ENCODE data around the gene PTBP3. TPM values are rescaled to one million over a fixed set of nuclear protein-coding genes. Genes with fewer than 3 reads are reported as not detected.
"Not testable (repeated sequence)": the region's sequence is repeated elsewhere in the genome, so short reads cannot be mapped to it uniquely, and the experiment has no call there.

The PTBP3 gene
- total RNA-seq, 1 donor from 2014 or later: 136 TPM

GRCh38 chr9:112322701-112323377, 10.6 kb downstream of the PTBP3 start:
- DNase-seq (ENCODE audit: low spot score): no peak

- no peak for DNase-seq (ENCODE audit: low spot score)
These were observed 17.0 kb downstream of the PTBP3 start for GRCh38 chr9:112316258-112316943.

- DNase-seq (ENCODE audit: low spot score): no peak
These were observed 17.8 kb downstream of the PTBP3 start for GRCh38 chr9:112315331-112316257.

- DNase-seq (ENCODE audit: low spot score): no peak
These were observed 21.3 kb downstream of the PTBP3 start for GRCh38 chr9:112312139-112312538.

GRCh38 chr9:112311497-112311896, 21.9 kb downstream of the PTBP3 start:
- DNase-seq (ENCODE audit: low spot score): no peak

- no peak for DNase-seq (ENCODE audit: low spot score)
These were observed 22.6 kb downstream of the PTBP3 start for GRCh38 chr9:112310826-112311225.

GRCh38 chr9:112308588-112308987, 24.8 kb downstream of the PTBP3 start:
- no peak for DNase-seq (ENCODE audit: low spot score)

GRCh38 chr9:112301420-112301819, 32.0 kb downstream of the PTBP3 start:
- no peak for DNase-seq (ENCODE audit: low spot score)

GRCh38 chr9:112299514-112299913, 33.9 kb downstream of the PTBP3 start:
- DNase-seq (ENCODE audit: low spot score): no peak

- no peak for DNase-seq (ENCODE audit: low spot score)
These were observed 36.5 kb downstream of the PTBP3 start for GRCh38 chr9:112296929-112297328.

GRCh38 chr9:112295174-112295573, 38.2 kb downstream of the PTBP3 start:
- no peak for DNase-seq (ENCODE audit: low spot score)

GRCh38 chr9:112288029-112288428, 45.4 kb downstream of the PTBP3 start:
- no peak for DNase-seq (ENCODE audit: low spot score)

- DNase-seq (ENCODE audit: low spot score): no peak
These were observed 46.5 kb downstream of the PTBP3 start for GRCh38 chr9:112286926-112287325.

GRCh38 chr9:112285056-112285455, 48.4 kb downstream of the PTBP3 start:
- DNase-seq (ENCODE audit: low spot score): no peak

GRCh38 chr9:112283582-112284253, 49.7 kb downstream of the PTBP3 start:
- DNase-seq (ENCODE audit: low spot score): no peak

- DNase-seq (ENCODE audit: low spot score): not testable (repeated sequence)
These were observed 50.6 kb downstream of the PTBP3 start for GRCh38 chr9:112282841-112283240.

- DNase-seq (ENCODE audit: low spot score): no peak
These were observed 52.5 kb downstream of the PTBP3 start for GRCh38 chr9:112280904-112281303.

- no peak for DNase-seq (ENCODE audit: low spot score)
These were observed 53.9 kb downstream of the PTBP3 start for GRCh38 chr9:112279501-112279900.

- no peak for DNase-seq (ENCODE audit: low spot score)
These were observed 55.3 kb downstream of the PTBP3 start for GRCh38 chr9:112278152-112278551.

GRCh38 chr9:112274600-112274999, 58.8 kb downstream of the PTBP3 start:
- no peak for DNase-seq (ENCODE audit: low spot score)

- DNase-seq (ENCODE audit: low spot score): no peak
These were observed 59.5 kb downstream of the PTBP3 start for GRCh38 chr9:112273876-112274275.
